SK-N-SH (cell line): ENCODE measurements around the gene CD300LF. TPM values are rescaled to one million over a fixed set of nuclear protein-coding genes. Genes with fewer than 3 reads are reported as not detected.

Experiments used
- CTCF ChIA-PET: fragments of 300-600, 350-600 bp; formaldehyde crosslinking; extraction: SDS; loops from one replicate; lab custom pipeline; 2021; lab: Yijun Ruan, JAX
- POLR2A ChIA-PET: fragments of 350-600 bp; sonication (Branson Sonifier 250); formaldehyde crosslinking; extraction: SDS; loops from one replicate; lab custom pipeline; 2020; ENCODE audit warnings: antibody characterized with exemption, inconsistent platforms; lab: Yijun Ruan, JAX
- DNase-seq: peaks from one replicate; pipeline ENCODE4 v3.0.0; 2012
- H2AFZ ChIP-seq: fragments of 200-600 bp; sonication (generic); 2 replicates; pipeline ENCODE4 v1.8.1; 2016; ENCODE audit warnings: antibody characterized with exemption, mild to moderate bottlenecking, low read depth
- H3F3A ChIP-seq: fragments of 200-600 bp; sonication (generic); replicated peaks from 2 replicates; pipeline ENCODE3; 2016; ENCODE audit warnings: antibody characterized with exemption, mild to moderate bottlenecking; ENCODE audit not compliant: insufficient read depth
- H3K27ac ChIP-seq, 2 experiments: fragments of 200-500 bp in 1 of 2; fragments of 200-600 bp in 1 of 2; sonication (Bioruptor generic) in 1 of 2; sonication (generic), shearing (Covaris generic) in 1 of 2; 2 replicates each; pipeline versions ENCODE4 v1.5.1 to v1.6.1; 2014 to 2016; ENCODE audit warnings: low read depth in 2 of 2, inconsistent platforms in 1 of 2, low read length in 1 of 2, mild to moderate bottlenecking in 1 of 2, mixed read lengths in 1 of 2
- H3K27me3 ChIP-seq: fragments of 200-600 bp; sonication (generic), shearing (Covaris generic); 2 replicates; pipeline ENCODE4 v1.6.1; 2016; ENCODE audit warnings: mixed run types; ENCODE audit not compliant: insufficient read depth
- H3K36me3 ChIP-seq, 2 experiments: fragments of 200-500 bp in 1 of 2; fragments of 200-600 bp in 1 of 2; sonication (Bioruptor generic) in 1 of 2; sonication (generic) in 1 of 2; replicated peaks in 1 of 2; 2 replicates each; pipeline versions ENCODE3 to v1.5.1; 2014 to 2016; ENCODE audit warnings: low read length in 1 of 2, mild to moderate bottlenecking in 1 of 2; ENCODE audit not compliant: insufficient read depth in 2 of 2, control insufficient read depth in 1 of 2
- H3K4me1 ChIP-seq, 2 experiments: fragments of 200-500 bp in 1 of 2; fragments of 200-600 bp in 1 of 2; sonication (Bioruptor generic) in 1 of 2; sonication (generic), shearing (Covaris generic) in 1 of 2; 2 replicates each; pipeline versions ENCODE4 v1.5.1 to v1.6.1; 2014 to 2016; ENCODE audit warnings: low read depth in 1 of 2, low read length in 1 of 2, mixed run types in 1 of 2; ENCODE audit not compliant: insufficient read depth in 2 of 2, control insufficient read depth in 1 of 2
- H3K4me2 ChIP-seq: fragments of 200-600 bp; sonication (generic), shearing (Covaris generic); 2 replicates; pipeline ENCODE4 v1.6.1; 2017; ENCODE audit warnings: mixed run types
- H3K4me3 ChIP-seq, 2 experiments: fragments of 200-500 bp in 1 of 2; fragments of 200-600 bp in 1 of 2; sonication (Bioruptor generic) in 1 of 2; sonication (generic), shearing (Covaris generic) in 1 of 2; 2 replicates each; pipeline versions ENCODE4 v1.5.1 to v1.8.1; 2014 to 2016; ENCODE audit warnings: low read depth in 2 of 2, inconsistent platforms in 1 of 2, low read length in 1 of 2, mild to moderate bottlenecking in 1 of 2, mixed read lengths in 1 of 2, moderate library complexity in 1 of 2
- H3K79me2 ChIP-seq: fragments of 200-600 bp; sonication (generic); 2 replicates; pipeline ENCODE4 v1.8.1; 2017; ENCODE audit warnings: mild to moderate bottlenecking; ENCODE audit not compliant: insufficient read depth
- H3K9ac ChIP-seq: fragments of 200-600 bp; sonication (generic); 2 replicates; pipeline ENCODE4 v1.6.1; 2017; ENCODE audit warnings: mixed run types
- H3K9me2 ChIP-seq: fragments of 200-600 bp; sonication (generic); 2 replicates; pipeline ENCODE4 v1.6.1; 2017; ENCODE audit warnings: mixed run types
- H3K9me3 ChIP-seq: fragments of 200-600 bp; sonication (generic); 2 replicates; pipeline ENCODE4 v1.6.1; 2017; ENCODE audit warnings: mixed run types, mild to moderate bottlenecking, moderate library complexity
- H4K20me1 ChIP-seq: fragments of 200-600 bp; sonication (generic); 2 replicates; pipeline ENCODE4 v1.6.1; 2017; ENCODE audit warnings: mild to moderate bottlenecking, mixed run types; ENCODE audit not compliant: insufficient read depth
- CHD2 ChIP-seq: fragments of 150-350 bp; IDR thresholded peaks from 2 replicates; pipeline ENCODE4 v1.6.1; 2018; ENCODE audit warnings: low read length; ENCODE audit not compliant: partially characterized antibody
- ELF1 ChIP-seq: IDR thresholded peaks from 2 replicates; pipeline ENCODE4 v1.4.0; 2012
- EP300 ChIP-seq, 2 experiments: IDR thresholded peaks; 2 replicates each; pipeline versions ENCODE4 v1.4.0 to v1.6.1; 2012; ENCODE audit warnings: borderline replicate concordance in 1 of 2, low read depth in 1 of 2, low read length in 1 of 2
- FOSL2 ChIP-seq: IDR thresholded peaks from 2 replicates; pipeline ENCODE4 v1.4.0; 2012; ENCODE audit warnings: low read depth, mild to moderate bottlenecking, moderate library complexity, borderline replicate concordance
- FOXJ3 ChIP-seq: sonication (generic); formaldehyde crosslinking; IDR thresholded peaks from 2 replicates; pipeline ENCODE4 v1.5.1; 2020; ENCODE audit warnings: mild to moderate bottlenecking, missing genetic modification reagents
- FOXM1 ChIP-seq: IDR thresholded peaks from 2 replicates; pipeline ENCODE4 v1.4.0; 2012; ENCODE audit warnings: low read depth, mild to moderate bottlenecking
- JUND ChIP-seq: IDR thresholded peaks from 2 replicates; pipeline ENCODE4 v1.4.0; 2012
- MAX ChIP-seq: IDR thresholded peaks from 2 replicates; pipeline ENCODE4 v1.4.0; 2012; ENCODE audit warnings: low read depth
- MXI1 ChIP-seq: IDR thresholded peaks from 2 replicates; pipeline ENCODE4 v1.6.1; 2012; ENCODE audit warnings: mild to moderate bottlenecking, low read depth, low read length, improper control_type of control experiment
- NFIC ChIP-seq: IDR thresholded peaks from 2 replicates; pipeline ENCODE4 v1.4.0; 2012; ENCODE audit warnings: borderline replicate concordance
- NRF1 ChIP-seq: IDR thresholded peaks from 2 replicates; pipeline ENCODE4 v1.6.1; 2012; ENCODE audit warnings: low read depth, mild to moderate bottlenecking, low read length
- PBX3 ChIP-seq: IDR thresholded peaks from 2 replicates; pipeline ENCODE4; 2012
- POLR2AphosphoS5 ChIP-seq: IDR thresholded peaks from 2 replicates; pipeline ENCODE4 v1.6.1; 2012; ENCODE audit warnings: low read depth, low read length
- REST ChIP-seq: IDR thresholded peaks from 2 replicates; pipeline ENCODE4 v1.6.1; 2012; ENCODE audit warnings: mild to moderate bottlenecking, low read depth, low read length, moderate library complexity
- RXRA ChIP-seq: IDR thresholded peaks from 2 replicates; pipeline ENCODE4 v1.4.0; 2012; ENCODE audit warnings: low read depth, mild to moderate bottlenecking, borderline replicate concordance
- SMC3 ChIP-seq: IDR thresholded peaks from 2 replicates; pipeline ENCODE4 v1.6.1; 2012; ENCODE audit warnings: low read depth, low read length, improper control_type of control experiment
- TCF12 ChIP-seq: IDR thresholded peaks from 2 replicates; pipeline ENCODE4 v1.4.0; 2012
- WGBS: methylation state at CpG from one replicate; pipeline ENCODE4 v1.1.6; 2017; ENCODE audit warnings: low lambda C conversion rate; 5-methylcytosine and 5-hydroxymethylcytosine counted together
- polyA plus RNA-seq, 3 experiments: library from polyadenylated mRNA; depleted of rRNA; stranded (reverse); fragments of >200 nt; gene quantifications; 2 replicates each; pipeline ENCODE4 v1.2.3, GENCODE V29; 2012
- TF ChIP-seq, protein P1 (sequence below): IDR thresholded peaks from 2 replicates; pipeline ENCODE4 v1.4.0; 2012; ENCODE audit warnings: low read depth, borderline replicate concordance

Gene CD300LF
- polyA plus RNA-seq, 1 of the 3 experiments (the other 2 are of a cell fraction): not detected

DNA sequence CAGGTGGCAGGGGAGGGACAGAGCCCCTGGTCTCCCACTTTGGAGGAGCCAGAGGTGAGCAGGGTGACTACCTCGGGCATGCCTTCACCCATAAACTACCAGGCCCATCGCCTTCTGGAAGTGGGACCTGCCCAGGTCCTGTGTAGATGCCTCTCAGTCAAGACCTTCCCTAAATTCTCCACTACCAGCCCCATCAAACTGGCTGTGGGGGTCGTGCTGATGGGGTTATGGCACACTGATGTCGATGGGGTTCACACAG is 18.6 kb upstream of the CD300LF start:
- Histone ChIP-seq H3K4me3 (no peak overlapping the region), H3K27me3 (peaks cover 24% of the 10 kb centered on the region), H3K79me2 (no peaks in the 10 kb centered on the region), H3K9ac (no peak overlapping the region), H3K27ac (no peak overlapping the region), H4K20me1 (no peaks in the 10 kb centered on the region), H3K36me3 (no peaks in the 10 kb centered on the region), H2AFZ (no peak overlapping the region), H3K9me3 (no peaks in the 10 kb centered on the region), H3K9me2 (no peaks in the 10 kb centered on the region), H3F3A (peaks cover 14% of the 10 kb centered on the region), H3K4me2 (no peak overlapping the region), H3K4me1 (no peaks in the 10 kb centered on the region)
- ChIA-PET CTCF (interaction anchor here (0.7 to 1.3 kb wide), 2 partner anchors 165 kb away, joined by 4 read pairs; no protein-coding TSS in a partner anchor), POLR2A (no interaction called here)
- TF ChIP-seq, protein P1, sequence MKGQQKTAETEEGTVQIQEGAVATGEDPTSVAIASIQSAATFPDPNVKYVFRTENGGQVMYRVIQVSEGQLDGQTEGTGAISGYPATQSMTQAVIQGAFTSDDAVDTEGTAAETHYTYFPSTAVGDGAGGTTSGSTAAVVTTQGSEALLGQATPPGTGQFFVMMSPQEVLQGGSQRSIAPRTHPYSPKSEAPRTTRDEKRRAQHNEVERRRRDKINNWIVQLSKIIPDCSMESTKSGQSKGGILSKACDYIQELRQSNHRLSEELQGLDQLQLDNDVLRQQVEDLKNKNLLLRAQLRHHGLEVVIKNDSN: no peak
- TF ChIP-seq NFIC (no peak), SMC3 (no peak), REST (no peak), JUND (no peak), PBX3 (no peak), MAX (no peak), CHD2 (no peak), RXRA (no peak), TCF12 (no peak), FOXJ3 (no peak), MXI1 (no peak), ELF1 (no peak), FOXM1 (no peak), FOSL2 (no peak), NRF1 (no peak), EP300 (IDR thresholded peaks at IDR 0.05; ENCODE audit: borderline replicate concordance in 1 of 2, low read depth in 1 of 2, low read length in 1 of 2) (no peak), POLR2AphosphoS5 (no peak)
- DNase-seq: no peak
- 18% methylated on average over 4 of the region's 4 CpGs for WGBS
